Neural cell (in vitro differentiated cells): ENCODE data around the gene MYLIP. TPM values are rescaled to one million over a fixed set of nuclear protein-coding genes. Genes with fewer than 3 reads are reported as not detected.

Experiments
- H2AFZ ChIP-seq: fragments of 200-600, 300-800 bp; sonication (generic), shearing (Covaris generic); 2 replicates; pipeline ENCODE4 v1.6.0; 2014; ENCODE audit warnings: low read depth, mild to moderate bottlenecking, antibody characterized with exemption, low read length, moderate library complexity
- H3F3A ChIP-seq: fragments of 200-600 bp; shearing (Covaris generic); 2 replicates; pipeline ENCODE4 v1.6.1; 2016; ENCODE audit warnings: mild to moderate bottlenecking, moderate library complexity, mixed read lengths, antibody characterized with exemption, low read length; ENCODE audit not compliant: insufficient read depth, poor library complexity, severe bottlenecking
- H3K27ac ChIP-seq: fragments of 200-600, 300-800 bp; sonication (generic), shearing (Covaris generic); 2 replicates; pipeline ENCODE4 v1.5.1; 2014; ENCODE audit warnings: mild to moderate bottlenecking, low read length, moderate library complexity
- H3K27me3 ChIP-seq: fragments of 300-800, 200-600 bp; sonication (generic), shearing (Covaris generic); 2 replicates; pipeline ENCODE4 v1.6.0; 2014; ENCODE audit warnings: mild to moderate bottlenecking, low read depth, low read length, moderate library complexity; ENCODE audit not compliant: insufficient read depth
- H3K36me3 ChIP-seq: fragments of 300-800, 200-600 bp; sonication (generic), shearing (Covaris generic); 2 replicates; pipeline ENCODE4 v1.5.1; 2014; ENCODE audit warnings: mild to moderate bottlenecking, antibody characterized with exemption, low read length, moderate library complexity; ENCODE audit not compliant: insufficient read depth
- H3K4me2 ChIP-seq: fragments of 300-800, 200-600 bp; sonication (generic), shearing (Covaris generic); 2 replicates; pipeline ENCODE4 v1.6.0; 2014; ENCODE audit warnings: mild to moderate bottlenecking, low read length
- H3K4me3 ChIP-seq: fragments of 300-800, 200-600 bp; sonication (generic), shearing (Covaris generic); 2 replicates; pipeline ENCODE4 v1.5.1; 2014; ENCODE audit warnings: mild to moderate bottlenecking, low read length, moderate library complexity
- H3K79me2 ChIP-seq: fragments of 200-600 bp; shearing (Covaris generic); replicated peaks from 2 replicates; pipeline ENCODE4 v1.6.0; 2014; ENCODE audit warnings: mild to moderate bottlenecking, low read length, moderate library complexity; ENCODE audit not compliant: insufficient read depth
- H3K9ac ChIP-seq: fragments of 300-800, 200-600 bp; sonication (generic), shearing (Covaris generic); 2 replicates; pipeline ENCODE4 v1.6.1; 2016; ENCODE audit warnings: mild to moderate bottlenecking, low read length, mixed read lengths
- H3K9me2 ChIP-seq: fragments of 200-600 bp; shearing (Covaris generic); 2 replicates; pipeline ENCODE4 v1.6.1; 2016; ENCODE audit warnings: mild to moderate bottlenecking, low read length, mixed read lengths; ENCODE audit not compliant: insufficient read depth
- H3K9me3 ChIP-seq: fragments of 200-600, 300-800 bp; sonication (generic), shearing (Covaris generic); 2 replicates; pipeline ENCODE4 v1.6.1; 2016; ENCODE audit warnings: mild to moderate bottlenecking, mixed run types, low read length, moderate library complexity, mixed read lengths
- H4K20me1 ChIP-seq: fragments of 200-600 bp; shearing (Covaris generic); 2 replicates; pipeline ENCODE4 v1.6.1; 2016; ENCODE audit warnings: mild to moderate bottlenecking, mixed run types; ENCODE audit not compliant: insufficient read depth
- CTCF ChIP-seq: fragments of 450-650 bp; IDR thresholded peaks from 2 replicates; pipeline ENCODE4 v1.5.1; 2014; ENCODE audit warnings: antibody characterized with exemption, mild to moderate bottlenecking, moderate library complexity; ENCODE audit not compliant: poor library complexity, severe bottlenecking
- EP300 ChIP-seq: fragments of 450-650 bp; conservative IDR thresholded peaks from 2 replicates; pipeline ENCODE4 v1.6.1; 2014; ENCODE audit warnings: antibody characterized with exemption, mild to moderate bottlenecking, moderate library complexity; ENCODE audit not compliant: poor library complexity, severe bottlenecking
- EZH2 ChIP-seq: fragments of 200-600, 300-800 bp; shearing (Covaris generic), sonication (generic); IDR thresholded peaks from 2 replicates; pipeline ENCODE4 v1.6.1; 2014; ENCODE audit warnings: antibody characterized with exemption, low read length, borderline replicate concordance, mild to moderate bottlenecking; ENCODE audit not compliant: insufficient read depth, poor library complexity, severe bottlenecking
- MXI1 ChIP-seq: fragments of 450-650 bp; conservative IDR thresholded peaks from 2 replicates; pipeline ENCODE4 v1.6.1; 2014; ENCODE audit warnings: antibody characterized with exemption, mild to moderate bottlenecking; ENCODE audit not compliant: poor library complexity, severe bottlenecking
- POLR2AphosphoS5 ChIP-seq: IDR thresholded peaks from 2 replicates; pipeline ENCODE4 v1.6.1; 2012
- RAD21 ChIP-seq: fragments of 450-650 bp; conservative IDR thresholded peaks from 2 replicates; pipeline ENCODE4 v1.6.1; 2014; ENCODE audit warnings: antibody characterized with exemption, mild to moderate bottlenecking, moderate library complexity
- REST ChIP-seq: IDR thresholded peaks from 2 replicates; pipeline ENCODE4 v1.6.1; 2012; ENCODE audit warnings: borderline replicate concordance
- SMC3 ChIP-seq: fragments of 450-650 bp; conservative IDR thresholded peaks from 2 replicates; pipeline ENCODE4 v1.6.1; 2014; ENCODE audit warnings: antibody characterized with exemption, mild to moderate bottlenecking, moderate library complexity; ENCODE audit not compliant: poor library complexity
- TAF1 ChIP-seq: IDR thresholded peaks from 2 replicates; pipeline ENCODE4 v1.6.1; 2012; ENCODE audit warnings: low read depth
- polyA plus RNA-seq: library from polyadenylated mRNA; depleted of rRNA; stranded (reverse); fragments of >200 nt; gene quantifications from 2 replicates; pipeline ENCODE4 v1.2.3, GENCODE V29; 2014

The MYLIP gene
- polyA plus RNA-seq, 1 donor from 2014 or later: 8.1 TPM

DNA sequence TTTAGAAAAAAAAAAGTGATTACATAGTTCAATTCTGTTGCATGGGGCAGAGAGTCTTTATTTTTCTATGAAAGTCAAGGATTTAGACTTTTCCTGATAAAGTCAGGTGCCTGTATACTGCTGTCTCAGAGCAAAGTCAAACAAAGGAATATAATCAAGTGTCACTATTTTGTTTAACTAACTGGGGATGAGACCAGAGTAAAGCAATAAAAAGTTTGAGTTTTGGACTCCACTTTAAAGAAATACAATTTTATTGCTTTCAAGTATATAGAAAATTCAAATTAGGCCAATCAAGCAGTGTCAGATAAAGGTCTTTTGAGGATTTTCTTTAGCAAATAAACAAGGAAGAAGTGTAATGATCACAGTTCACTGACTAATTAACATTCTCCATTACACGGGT is 48.7 kb upstream of the MYLIP start:
- TF ChIP-seq EZH2 (no peak), SMC3 (no peak), EP300 (no peak), TAF1 (no peak), CTCF (no peak), REST (no peak), POLR2AphosphoS5 (no peak)

GRCh38 chr6:16081326-16081725 is 47.6 kb upstream of the MYLIP start:
- Histone ChIP-seq H3K9ac (no peak overlapping the region), H3K4me2 (no peak overlapping the region), H3K27ac (no peak overlapping the region), H3K27me3 (no peaks in the 10 kb centered on the region), H3K9me3 (no peaks in the 10 kb centered on the region), H3K79me2 (no peaks in the 10 kb centered on the region), H3F3A (no peaks in the 10 kb centered on the region), H3K9me2 (no peaks in the 10 kb centered on the region), H2AFZ (no peak overlapping the region), H4K20me1 (no peaks in the 10 kb centered on the region), H3K4me3 (no peak overlapping the region), H3K36me3 (no peaks in the 10 kb centered on the region)
- TF ChIP-seq REST: no peak
- no peak for TF ChIP-seq RAD21
- no peak for TF ChIP-seq SMC3
- TF ChIP-seq EZH2: no peak
- TF ChIP-seq MXI1: no peak
- TF ChIP-seq CTCF: no peak
- no peak for TF ChIP-seq EP300
- TF ChIP-seq TAF1: no peak
- TF ChIP-seq POLR2AphosphoS5: no peak

More for the DNA sequence above, 48.7 kb upstream of the MYLIP start:
- no peak overlapping the region for H3K9ac ChIP-seq
- H3K9me3 ChIP-seq: no peaks in the 10 kb centered on the region
- no peaks in the 10 kb centered on the region for H3K79me2 ChIP-seq
- no peak overlapping the region for H3K27ac ChIP-seq
- no peaks in the 10 kb centered on the region for H3K27me3 ChIP-seq
- no peak overlapping the region for H3K4me3 ChIP-seq
- H3K9me2 ChIP-seq: no peaks in the 10 kb centered on the region
- H4K20me1 ChIP-seq: no peaks in the 10 kb centered on the region
- no peak overlapping the region for H3K4me2 ChIP-seq
- no peak overlapping the region for H2AFZ ChIP-seq
- no peaks in the 10 kb centered on the region for H3K36me3 ChIP-seq
- no peaks in the 10 kb centered on the region for H3F3A ChIP-seq
